ENCODE measurements around the gene LCN2.
A peak's percentile ranks its signal among the peaks of the same experiment; 100 is the strongest.
"Not testable (repeated sequence)": the region's sequence is repeated elsewhere in the genome, so short reads cannot be mapped to it uniquely, and the experiment has no call there.

Gene LCN2

GRCh38 chr9:128169925-128170324 lies 20.7 kb downstream of the LCN2 start:
- DNase-seq = no peak

- DNase-seq = no peak
Observed at GRCh38 chr9:128174062-128174461, 24.8 kb downstream of the LCN2 start.

GRCh38 chr9:128175102-128175563 lies 25.9 kb downstream of the LCN2 start:
- no peak for DNase-seq

- DNase-seq = no peak
Observed at GRCh38 chr9:128175726-128176125, 26.5 kb downstream of the LCN2 start.

- no peak for DNase-seq
Observed at GRCh38 chr9:128178806-128179431, 29.7 kb downstream of the LCN2 start.

GRCh38 chr9:128180001-128180400 lies 30.7 kb downstream of the LCN2 start:
- DNase-seq = no peak

- no peak for DNase-seq
Observed at GRCh38 chr9:128180447-128180846, 31.2 kb downstream of the LCN2 start.

GRCh38 chr9:128181480-128181879 lies 32.2 kb downstream of the LCN2 start:
- DNase-seq = not testable (repeated sequence)

- no peak for DNase-seq
Observed at GRCh38 chr9:128182893-128183588, 33.8 kb downstream of the LCN2 start.

GRCh38 chr9:128185979-128186965 lies 37.0 kb downstream of the LCN2 start:
- no peak for DNase-seq

- DNase-seq = no peak
Observed at GRCh38 chr9:128187361-128187760, 38.1 kb downstream of the LCN2 start.

- no peak for DNase-seq
Observed at GRCh38 chr9:128188209-128188608, 39.0 kb downstream of the LCN2 start.

GRCh38 chr9:128190013-128190412 lies 40.8 kb downstream of the LCN2 start:
- no peak for DNase-seq

GRCh38 chr9:128190516-128191405 lies 41.5 kb downstream of the LCN2 start:
- no peak for DNase-seq

GRCh38 chr9:128191406-128192046 lies 42.3 kb downstream of the LCN2 start, which contains the start of gene CIZ1:
TSS of gene CIZ1 (minus strand) at chr9:128191572. CDS start at chr9:128190857, 715 bp downstream.
- peak; percentile 76 for DNase-seq

GRCh38 chr9:128192601-128193371 lies 43.5 kb downstream of the LCN2 start:
- peak; percentile 59 for DNase-seq

- no peak for DNase-seq
Observed at GRCh38 chr9:128193469-128194096, 44.3 kb downstream of the LCN2 start.

- DNase-seq = no peak
Observed at GRCh38 chr9:128201441-128202369, 52.5 kb downstream of the LCN2 start.

- no peak for DNase-seq
Observed at GRCh38 chr9:128202648-128203023, 53.4 kb downstream of the LCN2 start.

Data from activated CD4-positive, alpha-beta T cell treated with anti-CD3 and anti-CD28 coated beads, Interleukin-2, amount 50 U/mL, for 16 hours (primary cell).